ENCODE results near the gene CRACDL.
"Not testable (repeated sequence)": the region's sequence is repeated elsewhere in the genome, so short reads cannot be mapped to it uniquely, and the experiment has no call there.

The CRACDL gene

DNA sequence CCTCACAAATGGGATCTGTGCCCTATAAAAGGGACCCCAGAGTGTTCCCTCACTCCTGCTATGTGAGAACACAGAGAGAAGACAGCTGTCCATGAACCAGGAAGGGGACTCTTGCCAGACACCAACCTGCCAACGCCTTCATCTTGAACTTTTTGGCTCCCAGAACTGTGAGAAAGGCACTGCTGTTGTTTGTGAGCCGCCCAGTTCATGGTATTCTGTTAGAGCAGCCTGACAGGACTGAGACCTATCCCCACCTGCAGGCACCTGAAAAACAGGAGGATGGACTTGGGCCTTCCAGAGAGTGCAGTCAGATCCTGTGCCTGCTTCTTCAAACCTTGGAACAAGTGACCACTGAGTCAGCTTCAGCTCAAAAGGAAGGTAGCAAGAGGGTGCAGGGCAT, 51.4 kb downstream of the CRACDL start:
- no peak for DNase-seq (ENCODE audit: low read depth, low spot score)

GRCh38 chr2:98883780-98884211, 52.2 kb downstream of the CRACDL start:
- peak; percentile 33 for DNase-seq (ENCODE audit: low read depth, low spot score)

DNA sequence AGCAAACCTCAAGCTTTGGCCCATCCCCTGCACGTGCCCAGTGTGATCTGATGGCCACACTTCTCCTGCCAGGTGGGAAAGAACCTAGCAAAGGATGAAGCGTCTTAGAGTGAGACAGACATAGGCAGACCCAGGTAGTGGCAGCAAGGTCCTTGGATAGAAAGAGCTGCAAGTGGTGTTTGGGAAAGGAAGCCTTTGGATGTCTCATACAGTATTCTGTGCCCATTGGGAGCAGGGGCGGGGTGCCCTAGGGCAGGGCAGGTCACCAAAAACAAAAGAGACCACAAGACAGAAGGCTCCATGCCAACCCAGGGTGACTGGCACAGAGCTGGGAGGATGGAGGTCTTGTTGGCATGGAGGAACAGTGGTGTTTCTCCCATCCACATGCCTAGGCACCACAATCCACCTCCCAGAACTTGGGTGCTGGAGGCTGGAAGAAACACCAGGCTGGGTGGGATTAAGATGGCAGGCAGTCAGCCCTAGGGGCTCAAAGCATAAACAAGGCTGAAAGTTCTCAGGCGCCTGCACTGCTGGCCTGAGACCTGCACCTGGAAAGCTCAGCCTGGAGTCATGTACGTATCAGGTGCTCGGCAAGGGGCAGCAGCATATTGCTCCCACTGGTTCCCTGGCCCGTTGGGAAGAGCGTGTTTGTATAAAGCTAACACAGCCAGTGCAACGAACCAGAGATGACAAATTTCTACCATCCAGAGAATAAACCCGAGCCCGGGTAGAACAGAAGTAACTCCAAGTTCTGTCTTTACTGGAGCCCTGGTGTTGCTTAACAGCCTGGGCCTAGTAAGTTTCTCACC, 52.9 kb downstream of the CRACDL start:
- DNase-seq (ENCODE audit: low read depth, low spot score) = no peak

GRCh38 chr2:98882368-98882767, 53.7 kb downstream of the CRACDL start:
- DNase-seq (ENCODE audit: low read depth, low spot score) = no peak

DNA sequence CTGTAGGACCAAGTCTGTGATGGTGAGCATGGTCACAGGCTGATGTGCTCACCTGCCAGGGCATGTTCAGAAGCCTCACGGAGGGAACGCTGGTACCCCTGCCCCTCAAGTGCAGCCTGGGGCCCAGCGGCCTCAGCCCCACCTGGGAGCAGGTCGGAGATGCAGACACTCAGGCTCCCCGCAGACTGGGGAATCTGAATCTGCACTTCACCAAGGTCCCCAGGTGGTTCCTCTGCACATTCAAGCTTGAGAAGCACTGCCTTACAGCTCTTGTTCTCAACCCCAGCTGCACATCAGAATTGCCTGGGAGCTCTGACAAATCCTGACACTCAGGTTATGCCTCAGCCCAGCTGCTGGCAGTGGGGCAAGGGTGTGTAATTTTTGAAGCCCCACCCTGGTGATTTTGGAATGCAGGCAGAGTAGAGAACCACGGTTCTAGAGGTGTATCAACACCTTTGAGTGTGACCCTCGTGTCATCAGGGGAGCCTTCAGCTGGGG, 54.8 kb downstream of the CRACDL start:
- no peak for DNase-seq (ENCODE audit: low read depth, low spot score)

DNA sequence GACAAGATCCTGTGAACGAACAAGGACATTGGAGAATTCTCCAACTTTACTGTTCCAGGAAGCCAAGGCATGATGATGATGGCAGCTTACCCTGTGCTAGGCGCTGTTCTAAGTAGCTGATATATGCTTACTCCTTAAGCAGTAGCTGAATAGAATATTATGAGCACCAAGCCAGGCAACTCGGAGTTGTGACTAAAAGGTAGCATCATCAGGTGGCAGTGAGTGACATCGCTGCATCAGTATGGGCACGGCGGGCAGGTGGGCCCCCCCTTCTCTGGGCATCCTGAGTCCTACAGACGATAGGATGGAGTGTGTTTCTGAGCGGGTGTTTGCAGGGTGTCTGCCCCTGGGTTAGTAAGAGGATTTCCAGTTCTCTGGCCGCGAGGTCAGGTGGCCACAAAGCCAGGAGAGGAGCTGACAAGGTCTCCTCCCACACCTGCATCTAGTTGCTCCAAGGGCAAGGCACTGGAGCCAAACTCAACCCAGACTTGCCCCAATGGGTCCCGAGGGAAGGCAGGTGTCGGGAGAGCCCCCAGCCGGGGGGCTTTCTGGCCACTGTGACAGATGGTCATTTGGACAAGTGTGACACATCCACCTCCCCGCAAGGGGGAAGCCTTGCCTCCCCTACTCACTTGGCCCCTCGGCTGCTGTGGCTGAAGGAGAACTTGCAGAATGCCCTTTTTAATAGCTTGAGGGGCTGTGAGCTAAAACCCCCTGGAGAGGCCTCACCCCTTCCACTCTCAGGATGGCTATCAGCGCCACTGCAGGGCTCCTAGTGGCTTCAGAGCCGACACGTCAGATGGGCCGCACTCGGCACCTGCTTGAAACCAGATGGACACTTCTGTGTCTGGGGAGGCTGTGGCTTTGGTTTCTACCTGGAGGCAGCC, 55.5 kb downstream of the CRACDL start:
- no peak for DNase-seq (ENCODE audit: low read depth, low spot score)

DNA sequence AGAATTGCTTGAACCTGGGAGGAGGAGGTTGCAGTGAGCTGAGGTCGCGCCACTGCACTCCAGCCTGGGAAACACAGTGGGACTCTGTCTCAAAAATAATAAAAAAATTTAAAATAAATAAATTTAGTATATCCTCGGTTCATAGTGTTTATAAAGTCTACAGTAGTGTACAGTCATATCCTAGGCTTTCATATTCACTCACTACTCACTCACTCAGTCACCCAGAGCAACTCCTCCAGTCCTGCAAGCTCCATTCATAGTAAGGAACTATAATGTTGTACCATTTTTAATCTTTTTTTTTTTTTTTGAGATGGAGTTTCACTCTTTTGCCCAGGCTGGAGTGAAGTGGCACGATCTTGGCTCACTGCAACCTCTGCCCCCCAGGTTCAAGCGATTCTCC, 58.4 kb downstream of the CRACDL start:
- DNase-seq (ENCODE audit: low read depth, low spot score) = not testable (repeated sequence)

DNA sequence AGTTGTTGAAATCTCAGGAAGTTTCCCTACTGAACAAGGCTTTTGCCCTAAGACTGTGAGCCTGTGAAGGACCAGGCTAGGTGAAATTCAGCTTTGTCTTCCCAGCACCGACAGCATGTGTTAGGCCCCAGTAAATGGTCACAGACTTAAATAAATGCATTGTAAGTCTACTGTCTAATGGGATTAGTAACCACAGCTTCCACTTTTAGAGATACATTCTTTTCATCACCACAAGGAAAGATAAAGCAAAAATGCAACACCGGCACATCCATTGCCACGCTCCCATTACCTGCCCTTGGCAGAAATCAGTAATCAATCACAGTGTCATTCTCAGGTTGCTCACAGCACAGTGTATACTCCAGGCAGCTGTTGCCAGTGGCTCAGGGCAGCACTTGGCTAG, 59.3 kb downstream of the CRACDL start:
- DNase-seq (ENCODE audit: low read depth, low spot score) = peak; percentile 46

GRCh38 chr2:98875746-98876145, 60.3 kb downstream of the CRACDL start:
- no peak for DNase-seq (ENCODE audit: low read depth, low spot score)

DNA sequence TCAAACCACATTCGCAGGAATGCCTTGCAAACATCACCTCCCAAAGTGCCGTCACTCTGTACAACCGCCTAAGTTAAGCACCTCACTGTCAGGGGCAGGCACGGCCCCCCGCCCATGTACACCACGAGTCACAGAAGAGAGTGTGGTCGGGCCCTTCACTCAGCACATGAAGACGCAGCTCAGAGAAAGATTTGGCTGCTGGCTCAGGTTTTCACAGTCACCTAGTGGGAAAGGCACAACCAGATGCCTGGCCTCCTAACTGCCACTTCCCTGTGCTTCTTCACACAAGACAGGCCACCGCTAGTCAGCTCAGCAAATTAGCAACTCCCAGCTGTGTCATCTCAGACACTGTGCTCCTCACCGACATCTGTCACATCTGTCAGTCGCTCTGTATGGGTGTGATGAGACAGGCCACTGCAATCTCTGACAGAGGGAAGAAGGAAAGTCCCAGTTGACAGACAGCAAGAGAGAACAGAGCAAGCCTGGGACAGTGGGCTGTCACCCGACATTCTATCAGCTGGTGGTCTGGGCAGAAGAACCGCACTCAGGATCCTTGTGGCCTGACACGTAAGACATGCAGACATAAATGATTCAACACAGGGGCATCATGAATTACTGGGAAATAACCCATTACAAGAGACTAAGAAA, 60.8 kb downstream of the CRACDL start:
- no peak for DNase-seq (ENCODE audit: low read depth, low spot score)

DNA sequence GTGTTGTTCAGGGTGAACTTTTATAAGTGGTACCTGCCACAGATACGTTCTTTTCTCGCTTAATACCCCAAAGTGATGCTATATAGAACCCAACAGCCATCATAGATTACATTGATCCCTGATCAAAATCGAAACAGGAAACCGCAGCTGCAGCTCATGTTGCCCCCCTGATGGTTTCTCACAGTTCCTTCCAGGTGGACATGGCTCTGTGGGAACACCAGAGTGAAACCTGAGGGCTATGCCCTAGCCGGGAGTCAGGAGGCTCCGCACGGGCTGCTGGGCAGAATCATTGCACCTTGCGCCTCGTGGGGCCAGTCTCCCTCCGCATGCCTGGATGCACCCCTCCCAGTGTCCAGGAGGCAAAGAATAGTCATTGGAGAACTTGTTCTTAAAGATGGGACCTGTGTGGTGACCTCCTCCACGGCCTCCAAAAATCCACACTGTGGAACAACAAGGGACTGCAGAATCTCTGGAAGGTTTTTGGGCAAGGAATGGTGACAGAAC, 61.8 kb downstream of the CRACDL start:
- DNase-seq (ENCODE audit: low read depth, low spot score) = no peak

DNA sequence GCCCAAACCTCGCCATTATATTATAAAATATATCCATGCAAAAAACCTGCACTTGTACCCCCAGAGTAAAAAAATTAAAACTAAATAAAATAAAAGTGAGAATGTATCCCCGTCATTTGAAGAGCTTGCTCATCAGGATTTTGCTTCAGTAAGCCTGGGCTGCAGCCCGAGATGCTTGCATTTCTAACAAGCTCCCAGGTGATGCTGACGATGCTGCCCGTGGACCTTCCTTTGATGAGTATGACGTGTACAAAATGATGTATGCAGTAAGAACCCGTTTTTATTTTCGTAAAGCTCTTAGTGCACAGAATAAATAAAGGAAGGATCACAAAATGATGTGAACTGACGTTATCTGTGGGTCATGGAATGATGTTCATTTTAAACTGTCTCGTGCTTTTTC, 63.5 kb downstream of the CRACDL start:
- no peak for DNase-seq (ENCODE audit: low read depth, low spot score)

DNA sequence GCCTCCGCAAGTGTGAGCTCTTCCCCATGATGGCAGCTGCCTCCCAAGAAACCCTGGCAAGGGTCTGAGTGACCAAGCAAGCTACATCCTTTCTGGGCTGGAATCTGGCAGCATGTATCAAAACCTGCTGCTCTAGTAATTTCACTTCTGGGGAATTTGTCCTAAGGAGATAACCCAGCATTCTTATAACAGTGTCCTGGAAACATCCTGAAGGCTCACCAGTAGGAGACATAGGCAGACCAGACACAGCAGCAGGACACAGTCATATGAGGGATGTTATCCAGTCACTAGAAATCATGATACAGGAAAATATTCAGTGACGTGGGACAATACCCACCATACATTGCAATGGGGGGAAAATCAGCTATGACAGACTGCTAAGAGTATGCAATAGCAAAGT, 64.5 kb downstream of the CRACDL start:
- no peak for DNase-seq (ENCODE audit: low read depth, low spot score)

GRCh38 chr2:98870516-98871158, 65.4 kb downstream of the CRACDL start:
- no peak for DNase-seq (ENCODE audit: low read depth, low spot score)

- no peak for DNase-seq (ENCODE audit: low read depth, low spot score)
Observed at GRCh38 chr2:98869870-98870269, 66.2 kb downstream of the CRACDL start.

GRCh38 chr2:98869272-98869641, 66.8 kb downstream of the CRACDL start:
- DNase-seq (ENCODE audit: low read depth, low spot score) = no peak

DNA sequence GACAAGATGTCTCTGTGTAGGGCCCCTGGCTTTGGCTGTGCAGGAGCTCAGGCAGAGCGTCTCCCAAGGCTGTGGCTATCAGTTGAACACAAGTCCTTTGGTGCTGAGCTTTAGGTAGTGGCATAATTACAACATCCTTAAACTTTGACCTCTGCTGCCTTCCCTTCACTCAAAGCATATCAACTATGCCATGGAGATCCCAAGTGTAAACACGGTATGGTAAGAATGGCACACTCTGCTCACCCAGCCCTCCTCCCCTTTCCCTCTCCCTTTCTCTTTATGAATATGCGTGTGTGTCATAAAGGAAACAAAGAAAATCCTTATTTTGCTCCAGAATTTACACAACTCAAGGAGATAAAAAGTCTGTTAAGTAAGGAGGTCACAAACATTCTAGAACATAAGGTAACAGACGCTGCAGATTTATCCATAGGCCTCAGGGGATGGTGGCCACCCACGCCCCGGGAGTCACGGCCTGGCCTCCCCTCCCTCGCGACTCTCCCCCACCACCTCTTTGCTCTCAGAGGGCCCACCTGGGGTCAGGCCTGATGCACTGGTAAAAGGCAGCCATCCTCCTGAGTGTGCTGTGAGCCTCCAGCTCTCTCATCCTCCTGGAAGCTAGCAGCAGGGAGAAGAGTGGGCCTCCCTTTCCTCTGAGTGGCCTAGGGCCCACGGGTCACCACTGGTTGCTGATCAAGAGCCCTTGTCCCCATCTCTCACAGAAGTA, 67.3 kb downstream of the CRACDL start:
- DNase-seq (ENCODE audit: low read depth, low spot score) = no peak

DNA sequence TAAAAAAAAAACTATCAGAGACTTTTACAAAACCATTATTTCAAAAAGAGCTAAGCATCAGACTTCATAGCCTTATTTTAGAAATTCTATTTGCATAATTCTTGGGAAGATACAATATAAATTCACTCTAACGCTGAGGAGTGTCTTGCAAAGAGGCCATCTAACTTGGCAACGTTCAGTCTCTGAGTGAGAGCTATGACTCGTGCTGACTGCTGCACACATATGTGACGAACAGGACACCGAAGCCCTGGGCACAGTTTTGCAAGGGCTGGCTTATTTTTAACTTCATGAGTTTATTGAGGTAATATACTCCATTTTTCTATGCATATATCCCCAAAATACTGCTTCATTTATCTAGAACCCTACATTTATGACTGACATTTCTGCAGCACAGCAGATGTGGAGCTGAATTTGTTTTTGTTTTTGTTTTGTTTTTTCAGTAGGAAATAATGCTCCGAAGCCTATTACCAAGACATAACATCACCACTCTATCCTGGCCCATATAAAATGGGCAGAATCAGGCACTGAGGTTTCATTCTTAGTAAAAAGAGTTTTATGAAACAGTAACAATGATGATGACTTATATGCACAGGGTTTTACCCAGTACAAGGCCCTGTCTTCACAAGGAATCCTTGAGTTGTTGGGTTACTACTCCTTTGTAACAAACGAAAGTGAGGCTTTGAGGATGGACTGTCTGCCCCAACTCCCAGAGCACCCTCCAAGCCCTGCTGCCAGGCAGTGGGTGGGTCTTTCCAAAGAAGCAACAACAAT, 68.3 kb downstream of the CRACDL start:
- DNase-seq (ENCODE audit: low read depth, low spot score) = no peak

DNA sequence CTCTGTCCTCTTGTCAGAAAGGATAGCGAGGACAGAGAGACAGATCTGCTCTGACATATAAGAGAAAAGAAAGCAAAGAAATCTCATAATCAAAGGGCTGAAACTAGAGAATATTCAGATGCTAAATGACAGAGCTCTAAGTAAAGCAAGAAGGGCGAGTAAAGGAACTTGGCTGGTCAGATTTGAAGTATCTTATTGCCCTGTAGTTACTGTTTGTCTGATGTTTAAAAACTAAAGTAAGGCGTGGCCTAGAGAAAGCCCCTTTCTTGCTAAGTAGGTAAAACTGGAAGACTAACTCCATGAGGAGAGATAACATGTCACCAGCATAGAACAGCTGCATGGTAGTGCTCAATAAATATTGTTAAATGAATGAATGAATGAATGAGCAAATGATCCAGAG, 70.0 kb downstream of the CRACDL start:
- no peak for DNase-seq (ENCODE audit: low read depth, low spot score)

DNA sequence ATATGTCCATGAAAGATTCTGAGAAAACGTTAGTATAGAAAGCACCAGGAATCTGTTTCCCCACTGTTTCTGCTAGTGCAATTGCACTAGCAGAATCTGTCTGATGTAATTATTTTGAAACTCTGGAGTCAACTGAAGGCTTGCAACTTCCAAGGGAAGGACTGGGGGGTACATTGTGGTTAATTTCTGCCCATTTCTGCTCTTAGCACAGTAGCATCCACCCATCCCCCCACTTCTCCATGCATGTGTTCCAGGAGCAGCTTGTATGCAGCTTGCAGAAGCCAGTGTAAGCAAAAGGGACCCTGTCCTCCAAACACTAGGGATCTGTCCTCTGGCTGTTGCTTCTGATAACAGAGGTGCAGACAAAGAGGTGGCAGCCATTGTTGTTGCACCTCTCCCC, 74.4 kb downstream of the CRACDL start:
- no peak for DNase-seq (ENCODE audit: low read depth, low spot score)
